ENCODE results near the gene RNF20.
A peak's percentile ranks its signal among the peaks of the same experiment; 100 is the strongest.

RNF20 gene

DNA sequence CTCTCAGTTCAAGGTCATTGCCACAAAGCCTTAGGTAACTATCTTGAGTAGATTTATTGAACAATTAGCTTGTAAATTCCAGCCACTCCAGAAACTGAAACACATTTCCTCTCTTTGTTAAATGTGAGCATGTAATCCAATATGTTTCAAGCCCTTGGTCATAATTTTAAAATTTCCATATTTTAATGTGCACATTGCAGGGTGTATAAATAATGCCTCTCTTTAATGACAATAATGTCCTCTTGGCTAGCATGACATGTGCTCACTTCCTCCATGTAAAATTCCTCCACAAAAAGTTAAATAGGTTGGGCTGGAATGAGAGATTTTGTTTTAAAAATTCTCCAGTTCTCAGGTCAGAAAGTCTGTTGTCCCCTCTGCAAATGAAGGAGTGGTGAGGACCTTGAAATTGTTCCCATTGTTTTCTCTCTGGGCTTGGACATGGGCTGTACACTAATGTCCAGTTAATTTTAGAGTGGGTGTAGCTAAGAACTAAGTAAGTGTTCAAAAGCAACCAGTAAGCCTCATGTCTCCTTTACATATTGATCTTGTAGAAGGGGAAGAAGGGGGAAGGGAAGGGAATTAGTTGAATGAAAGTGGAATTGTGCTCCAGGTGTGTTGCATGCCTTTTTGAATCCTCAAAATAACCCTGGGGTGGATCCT, 58.3 kb downstream of the RNF20 start:
- DNase-seq: no peak

DNA sequence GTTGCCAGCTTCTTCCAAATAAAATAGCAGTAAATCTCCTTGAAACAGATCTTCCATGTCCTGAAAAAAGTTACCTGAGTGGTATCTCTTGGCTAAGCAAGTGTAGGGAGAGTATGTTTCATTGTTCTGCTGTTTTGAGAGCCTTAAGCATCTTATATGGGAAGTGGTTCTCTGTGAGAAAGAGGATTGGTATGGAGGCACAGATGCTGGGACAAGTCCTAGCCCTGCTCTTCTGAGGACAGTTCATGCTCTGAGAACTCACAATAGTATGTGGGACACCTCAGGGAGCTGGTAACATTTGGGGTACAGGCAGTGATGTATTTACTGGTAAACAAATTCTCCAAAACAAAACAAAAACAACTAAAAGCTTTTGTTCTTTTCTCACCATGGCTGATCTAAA, 59.1 kb downstream of the RNF20 start:
- no peak for DNase-seq

DNA sequence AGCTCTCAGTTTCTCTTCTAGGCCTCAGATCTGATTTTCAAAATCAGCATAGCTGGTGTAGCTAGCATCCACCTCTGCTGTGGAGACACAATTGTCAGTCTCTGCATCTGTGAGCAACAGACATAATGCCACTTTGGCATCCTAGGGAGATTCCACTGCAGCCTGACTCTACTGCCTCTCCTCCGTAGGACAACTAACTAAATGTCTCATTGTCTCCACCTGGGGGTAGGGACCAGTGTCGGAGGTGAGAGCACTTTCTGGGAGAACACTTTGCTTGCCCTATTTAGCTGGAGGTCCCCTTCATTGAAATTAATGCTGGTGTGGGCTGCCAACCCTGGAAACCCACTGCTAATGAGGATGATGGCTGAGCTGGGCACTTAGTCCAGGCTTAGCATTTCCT, 59.7 kb downstream of the RNF20 start:
- DNase-seq: no peak

DNA sequence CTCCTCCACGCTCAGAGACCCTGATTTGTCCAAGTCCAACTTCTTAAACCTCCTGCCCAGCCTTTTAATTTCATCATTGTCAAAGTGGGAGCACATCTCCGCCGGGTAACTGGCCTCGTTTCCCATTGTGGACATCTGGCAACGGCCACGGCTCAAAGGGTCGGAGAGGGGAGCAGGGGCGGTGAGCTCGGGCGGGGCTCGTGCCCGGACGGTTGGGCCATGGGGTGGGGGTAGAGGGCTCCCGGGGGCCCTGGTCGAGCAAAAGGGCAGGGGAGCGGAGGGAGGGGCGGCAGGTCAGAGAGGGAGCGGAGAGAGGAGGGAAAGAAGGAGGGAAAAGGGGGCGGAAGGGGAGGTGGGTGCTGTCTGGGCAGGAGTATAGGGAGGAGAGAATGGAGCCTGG, 61.1 kb downstream of the RNF20 start, which contains the start of gene PPP3R2:
Gene PPP3R2 (minus strand): TSS at position 174 of the 400 bp plus-strand sequence. CDS start 48 bp downstream, at position 126.
- no peak for DNase-seq

DNA sequence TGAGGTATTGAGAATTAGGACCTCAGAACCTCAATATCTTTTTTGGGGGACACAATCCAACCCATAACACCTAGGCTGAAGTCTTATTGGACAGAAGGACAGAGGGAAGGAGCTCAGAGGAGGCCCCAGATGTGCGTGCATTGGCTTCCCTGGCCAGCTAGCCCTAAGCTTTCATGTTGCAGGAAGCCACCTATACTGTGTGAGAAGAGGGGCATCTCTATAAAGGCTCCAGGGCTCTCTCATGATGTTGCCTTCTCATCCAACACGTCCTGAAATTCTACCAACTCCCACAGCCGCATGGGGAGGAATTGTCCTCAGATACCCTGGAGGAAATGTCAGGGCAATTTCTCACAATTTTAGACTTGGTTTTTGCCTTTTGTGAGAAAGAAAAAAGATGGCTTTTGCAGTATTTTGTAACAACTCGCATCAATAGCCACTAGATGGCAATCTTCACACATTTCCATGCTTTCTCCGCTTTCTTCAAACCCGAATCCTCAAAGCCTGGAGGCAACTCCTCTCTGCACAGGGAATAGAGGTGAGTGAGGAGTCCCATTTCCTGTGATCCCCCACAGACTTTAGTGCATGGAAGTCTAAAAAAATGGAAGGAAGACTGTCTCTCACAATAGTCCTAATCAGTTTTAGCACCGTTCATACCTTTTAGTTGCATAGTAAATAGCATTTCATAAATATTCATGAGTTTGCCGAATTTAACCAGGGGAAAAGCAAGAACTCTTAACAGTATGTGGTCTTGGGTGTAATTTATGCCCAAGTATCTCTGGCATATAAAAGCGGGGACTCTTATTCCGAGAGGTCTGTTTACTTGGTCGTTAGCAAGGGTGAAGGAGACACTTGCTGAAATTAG, 68.5 kb downstream of the RNF20 start:
- DNase-seq: peak; percentile 15

DNA sequence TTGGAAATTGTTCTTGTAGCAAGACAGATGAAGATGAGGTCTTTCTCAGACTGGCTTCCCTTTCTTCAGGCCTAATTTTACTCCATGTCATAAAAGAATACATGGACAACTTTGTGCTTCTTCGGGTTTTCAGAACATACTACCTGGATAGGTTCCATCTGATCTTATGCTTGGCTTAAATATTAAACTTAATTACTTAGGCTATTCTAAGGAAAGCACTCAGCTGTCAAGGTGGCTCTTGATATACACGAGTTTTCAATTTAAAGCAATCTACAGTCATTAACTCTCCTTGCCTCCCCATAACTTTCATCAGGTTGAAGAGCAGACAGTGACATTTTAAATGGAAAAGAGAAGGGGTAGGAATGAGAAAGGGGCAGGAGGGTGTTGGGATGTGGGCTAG, 70.6 kb downstream of the RNF20 start:
- no peak for DNase-seq

DNA sequence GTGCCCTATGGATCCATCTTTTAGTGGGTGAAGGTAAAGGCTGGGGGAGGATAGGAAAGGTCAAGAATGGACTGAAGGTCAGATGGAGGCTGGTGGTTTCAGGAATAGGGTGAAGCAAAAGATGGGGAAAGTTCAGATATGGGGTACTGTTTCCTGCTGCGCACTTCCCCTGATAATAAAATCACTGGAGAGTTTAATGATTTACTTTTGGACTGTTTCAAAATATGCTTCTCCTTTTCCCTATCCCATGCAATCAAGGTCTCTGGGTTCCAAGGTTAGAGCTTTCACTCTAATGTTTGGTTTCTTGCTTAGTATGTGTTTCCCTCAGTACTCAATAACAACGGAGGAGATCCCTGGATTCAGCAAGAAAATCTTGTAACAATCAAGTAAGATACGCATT, 71.9 kb downstream of the RNF20 start:
- no peak for DNase-seq

Measured in DMS 273 treated with DMSO at 0.1 percent for 48 hours (cell line).